NCI-H446 treated with DMSO at 0.1 percent for 48 hours (cell line): ENCODE data around the gene TNFAIP2.

Experiments
- DNase-seq: peaks from one replicate; lab custom pipeline; 2025; lab: John Stamatoyannopoulos, UW

TNFAIP2 gene

GRCh38 chr14:103123634-103124500, 606 bp downstream of the TNFAIP2 start:
- no peak for DNase-seq

GRCh38 chr14:103124501-103125001, 1.3 kb downstream of the TNFAIP2 start:
- DNase-seq = no peak

DNA sequence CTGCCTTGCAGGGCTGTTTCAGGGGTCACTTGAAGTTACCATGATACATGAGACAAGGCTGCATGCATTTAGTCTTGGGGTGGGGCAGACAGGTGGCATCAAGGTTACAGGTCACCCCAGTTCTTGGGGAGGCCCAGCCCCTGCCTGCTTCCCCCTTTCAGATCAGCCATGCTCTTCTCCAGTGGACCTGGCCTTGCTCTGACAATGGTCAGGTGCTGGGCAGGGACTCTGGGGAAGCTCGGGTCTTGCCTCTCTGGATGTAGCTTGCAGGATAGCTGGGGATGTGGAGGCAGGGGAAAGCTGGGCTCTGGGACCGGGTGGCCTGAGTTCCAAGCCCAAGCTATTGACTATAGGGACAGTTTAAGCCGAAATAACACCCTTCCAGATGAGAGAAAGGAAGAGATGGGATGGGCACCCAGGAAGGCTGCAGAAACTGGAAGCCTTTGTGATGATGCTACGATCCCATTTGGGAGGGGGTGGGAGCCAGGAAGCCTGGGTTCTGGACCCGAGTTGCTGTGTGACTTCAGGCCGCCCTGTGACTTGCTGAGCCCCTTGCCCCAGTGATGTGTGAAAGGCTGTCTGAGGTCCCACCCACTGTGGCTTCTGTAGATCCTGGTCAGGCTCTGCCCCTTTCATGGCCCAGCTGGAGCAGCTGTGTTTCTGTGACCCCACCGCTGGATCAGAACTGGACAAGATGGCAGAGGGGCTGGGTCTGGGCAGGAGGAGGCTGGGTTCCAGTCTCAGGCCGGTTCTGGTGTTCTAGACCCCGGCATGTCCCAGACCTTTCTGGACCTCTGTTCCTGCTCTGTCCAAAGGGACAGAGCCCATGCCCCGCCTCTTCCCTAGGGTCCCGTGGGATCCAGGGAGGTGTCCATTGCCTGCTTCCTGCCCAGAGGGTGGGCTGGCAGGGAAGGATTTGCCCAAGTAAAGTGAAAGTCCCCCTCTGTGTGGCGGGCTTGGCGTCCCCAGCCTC, 2.1 kb downstream of the TNFAIP2 start:
- no peak for DNase-seq

- no peak for DNase-seq
These were observed 3.0 kb downstream of the TNFAIP2 start for GRCh38 chr14:103126088-103126872.

GRCh38 chr14:103126873-103127304, 3.6 kb downstream of the TNFAIP2 start:
- DNase-seq = no peak

- DNase-seq = no peak
These were observed 4.1 kb downstream of the TNFAIP2 start for GRCh38 chr14:103127356-103127755.

- DNase-seq = no peak
These were observed 4.8 kb downstream of the TNFAIP2 start for GRCh38 chr14:103127861-103128598.

- no peak for DNase-seq
These were observed 5.5 kb downstream of the TNFAIP2 start for GRCh38 chr14:103128631-103129300.

GRCh38 chr14:103129301-103130016, 6.2 kb downstream of the TNFAIP2 start:
- no peak for DNase-seq

GRCh38 chr14:103130017-103130764, 6.9 kb downstream of the TNFAIP2 start:
- no peak for DNase-seq

DNA sequence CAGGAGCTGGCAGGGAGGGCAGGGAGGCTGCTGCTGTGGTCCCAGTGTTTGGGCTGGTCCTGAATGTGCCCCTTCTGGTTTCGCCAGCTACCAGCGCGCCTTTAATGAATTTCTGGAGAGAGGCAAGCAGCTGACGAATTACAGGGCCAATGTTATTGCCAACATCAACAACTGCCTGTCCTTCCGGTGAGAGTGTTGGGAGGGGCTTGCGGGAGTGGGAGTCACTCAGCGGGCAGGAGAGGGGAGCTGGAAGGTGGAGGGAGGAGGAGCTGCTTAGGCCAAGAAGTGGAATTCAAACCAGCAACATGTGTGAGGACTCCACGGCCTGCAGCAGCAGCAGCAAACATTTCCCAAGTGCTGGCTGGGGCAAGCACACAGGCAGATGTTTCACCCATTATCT, 7.7 kb downstream of the TNFAIP2 start:
- DNase-seq = no peak

DNA sequence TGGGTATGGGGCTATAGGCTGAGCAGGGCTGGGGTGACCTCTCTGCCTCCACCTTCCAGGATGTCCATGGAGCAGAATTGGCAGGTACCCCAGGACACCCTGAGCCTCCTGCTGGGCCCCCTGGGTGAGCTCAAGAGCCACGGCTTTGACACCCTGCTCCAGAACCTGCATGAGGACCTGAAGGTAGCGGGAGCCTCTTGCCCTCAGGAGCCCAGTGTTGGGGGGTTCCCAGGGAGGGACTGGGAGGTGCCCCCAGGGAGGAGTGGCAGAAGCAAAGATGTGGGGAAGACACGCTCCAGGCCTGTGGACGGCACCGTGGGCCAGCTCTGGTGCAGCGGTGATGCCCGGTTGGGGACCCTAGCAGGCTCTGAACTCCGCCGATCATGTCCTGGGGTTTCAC, 8.3 kb downstream of the TNFAIP2 start:
- no peak for DNase-seq

DNA sequence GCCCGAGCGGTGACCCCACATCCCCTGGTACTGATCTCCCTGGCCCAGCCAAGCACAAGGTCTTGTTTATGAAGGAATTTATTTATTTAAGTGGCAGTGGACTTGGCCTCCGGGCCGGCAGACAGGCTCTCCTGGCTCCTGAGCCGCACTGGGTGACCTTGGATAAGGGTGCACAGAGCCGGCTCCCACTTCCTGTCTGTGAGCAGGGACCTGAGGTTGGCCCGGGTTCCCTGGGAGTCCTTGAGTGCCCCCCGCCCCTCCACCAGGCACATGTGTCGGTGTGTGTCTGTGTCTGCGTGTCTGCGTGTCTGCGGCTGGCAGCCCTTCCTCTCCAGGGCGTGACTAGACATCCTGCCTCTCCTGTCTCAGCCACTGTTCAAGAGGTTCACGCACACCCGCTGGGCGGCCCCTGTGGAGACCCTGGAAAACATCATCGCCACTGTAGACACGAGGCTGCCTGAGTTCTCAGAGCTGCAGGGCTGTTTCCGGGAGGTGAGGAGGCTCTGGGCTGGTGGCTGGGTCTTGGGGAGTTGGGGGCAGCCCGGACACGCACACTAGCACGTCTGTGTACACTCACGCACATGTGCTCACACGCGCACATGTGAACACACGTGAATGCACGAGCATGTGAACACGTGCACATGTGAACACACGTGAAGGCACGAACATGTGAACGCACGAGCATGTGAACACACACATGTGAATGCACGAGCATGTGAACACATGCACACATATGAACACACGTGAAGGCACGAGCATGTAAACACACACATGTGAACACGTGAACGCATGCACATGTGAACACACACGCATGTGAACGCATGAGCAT, 9.3 kb downstream of the TNFAIP2 start:
- DNase-seq = no peak

DNA sequence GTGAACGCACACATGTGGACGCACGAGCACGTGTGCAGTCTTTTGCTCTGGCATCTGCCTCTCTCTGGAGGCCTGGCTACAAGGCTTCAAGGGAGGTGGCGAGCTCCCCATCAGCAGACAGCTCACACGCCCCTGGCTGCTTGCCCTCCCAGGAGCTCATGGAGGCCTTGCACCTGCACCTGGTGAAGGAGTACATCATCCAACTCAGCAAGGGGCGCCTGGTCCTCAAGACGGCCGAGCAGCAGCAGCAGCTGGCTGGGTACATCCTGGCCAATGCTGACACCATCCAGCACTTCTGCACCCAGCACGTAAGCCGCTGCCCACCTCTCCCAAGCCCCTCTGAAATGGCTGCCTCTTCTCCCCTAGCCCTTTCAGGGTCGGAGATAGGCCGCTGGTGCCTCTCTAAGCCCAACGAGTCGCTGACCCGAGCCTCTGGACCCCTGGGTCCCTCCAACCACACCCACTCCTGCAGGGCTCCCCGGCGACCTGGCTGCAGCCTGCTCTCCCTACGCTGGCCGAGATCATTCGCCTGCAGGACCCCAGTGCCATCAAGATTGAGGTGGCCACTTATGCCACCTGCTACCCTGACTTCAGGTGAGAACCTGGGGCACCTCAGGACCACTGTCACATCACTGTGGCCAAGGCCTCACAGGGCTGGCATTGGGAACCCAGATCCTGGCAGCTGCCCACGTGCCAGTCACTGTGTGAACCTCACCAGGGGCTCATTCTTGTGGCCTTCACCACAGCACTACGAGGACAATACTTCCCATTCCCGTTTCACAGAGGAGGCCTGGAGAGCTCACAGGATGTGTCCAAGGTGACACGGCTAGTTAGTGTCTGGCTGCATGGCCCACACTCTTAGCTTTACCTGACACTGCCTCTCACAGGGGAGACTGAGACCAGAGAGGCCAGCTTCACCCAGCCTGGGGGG, 10.2 kb downstream of the TNFAIP2 start:
- no peak for DNase-seq

DNA sequence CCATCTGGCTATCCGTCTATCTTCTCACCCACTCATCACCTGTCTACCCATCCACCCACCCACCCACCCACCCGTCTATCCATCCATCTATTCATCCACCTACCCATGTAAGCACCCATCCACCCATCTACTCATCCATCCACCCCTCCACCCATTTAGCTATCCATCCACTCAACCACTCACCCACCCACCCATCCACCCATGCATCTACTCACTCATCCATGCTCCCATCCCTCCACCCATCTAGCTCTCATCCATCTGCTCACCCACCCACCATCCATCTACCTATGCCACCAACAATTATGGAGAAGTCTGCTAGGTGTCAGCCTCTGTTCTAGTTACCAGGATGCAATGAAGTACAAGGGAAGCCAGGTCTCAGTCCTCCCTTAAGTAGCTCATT, 11.1 kb downstream of the TNFAIP2 start:
- DNase-seq = no peak

DNA sequence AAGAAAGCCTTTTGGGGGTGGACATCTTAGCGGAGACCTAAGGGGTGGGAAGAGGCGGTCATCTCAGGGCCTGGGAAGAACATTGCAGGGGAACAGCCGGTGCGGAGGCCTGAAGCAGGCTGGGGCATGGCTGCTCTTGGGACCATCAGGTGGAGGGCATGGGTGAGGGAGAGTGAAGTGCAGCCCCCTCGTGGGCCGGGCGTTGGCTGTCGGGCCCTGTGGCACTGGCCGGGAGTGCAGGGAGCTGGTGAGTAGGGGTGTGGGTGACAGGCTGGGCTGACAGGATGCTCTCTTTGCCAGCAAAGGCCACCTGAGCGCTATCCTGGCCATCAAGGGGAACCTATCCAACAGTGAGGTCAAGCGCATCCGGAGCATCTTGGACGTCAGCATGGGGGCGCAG, 11.7 kb downstream of the TNFAIP2 start:
- DNase-seq = no peak
